IPS DF 6.9 (cell line): Measurements from ENCODE around the gene MOV10L1.

Source experiments
- DNase-seq: peaks from one replicate; pipeline ENCODE4 v3.0.0-alpha.2; 2013; ENCODE audit warnings: low read depth, low spot score
- H3K27ac ChIP-seq: one replicate; pipeline ENCODE4 v1.5.1; 2013; ENCODE audit warnings: low read length, control low read depth
- H3K27me3 ChIP-seq: 2 replicates; pipeline ENCODE4 v1.6.1; 2013; ENCODE audit warnings: mild to moderate bottlenecking, low read length; ENCODE audit not compliant: control insufficient read depth, insufficient read depth
- H3K36me3 ChIP-seq: 2 replicates; pipeline ENCODE4 v1.6.1; 2013; ENCODE audit warnings: low read length; ENCODE audit not compliant: control insufficient read depth, insufficient read depth
- H3K4me1 ChIP-seq: 2 replicates; pipeline ENCODE4 v1.6.1; 2013; ENCODE audit warnings: low read length; ENCODE audit not compliant: control insufficient read depth, insufficient read depth
- H3K4me3 ChIP-seq: 2 replicates; pipeline ENCODE4 v1.5.1; 2013; ENCODE audit warnings: mild to moderate bottlenecking, low read length
- H3K9me3 ChIP-seq: 2 replicates; pipeline ENCODE4 v1.6.1; 2013; ENCODE audit warnings: low read length, inconsistent platforms; ENCODE audit not compliant: control insufficient read depth, insufficient read depth
- WGBS: extraction: QIAGEN DNeasy Blood & Tissue Kit; methylation state at CpG from one replicate; pipeline ENCODE4 v1.1.7; 2013; ENCODE audit warnings: mixed read lengths, missing lambda C conversion rate; ENCODE audit not compliant: insufficient read length, insufficient coverage; 5-methylcytosine and 5-hydroxymethylcytosine counted together

Gene MOV10L1

GRCh38 chr22:50185375-50186087 lies 95.7 kb downstream of the MOV10L1 start, which contains the start of gene TRABD:
TRABD (plus strand) TSS chr22:50185913; CDS start chr22:50193061, 7,148 bp downstream.
- no peaks in the 10 kb centered on the region for H3K27me3 ChIP-seq
- no peaks in the 10 kb centered on the region for H3K9me3 ChIP-seq
- no CpG with 5 or more reads among the region's 90 CpGs for WGBS
- H3K4me3 ChIP-seq: peak within 1 kb of the TSS; percentile 65
- H3K27ac ChIP-seq: no peak within 1 kb of the TSS
- H3K4me1 ChIP-seq: peaks cover 7% of the 10 kb centered on the region
- DNase-seq: peak; percentile 57
- H3K36me3 ChIP-seq: no peaks in the 10 kb centered on the region; the same call in 1 of the 2 replicates

GRCh38 chr22:50186181-50186714 lies 96.4 kb downstream of the MOV10L1 start:
- Histone ChIP-seq H3K9me3 (no peaks in the 10 kb centered on the region), H3K4me3 (peak overlapping the region; percentile 65), H3K27ac (no peak overlapping the region), H3K36me3 (no peaks in the 10 kb centered on the region; the same call in 1 of the 2 replicates), H3K27me3 (no peaks in the 10 kb centered on the region), H3K4me1 (peaks cover 7% of the 10 kb centered on the region)
- no peak for DNase-seq
- WGBS: no CpG with 5 or more reads among the region's 47 CpGs

- Histone ChIP-seq H3K27ac (no peak overlapping the region), H3K36me3 (no peaks in the 10 kb centered on the region; the same call in 1 of the 2 replicates), H3K4me3 (peak overlapping the region; percentile 65; the same call in 1 of the 2 replicates), H3K9me3 (no peaks in the 10 kb centered on the region), H3K27me3 (no peaks in the 10 kb centered on the region), H3K4me1 (peaks cover 7% of the 10 kb centered on the region)
- no CpG with 5 or more reads among the region's 26 CpGs for WGBS
- DNase-seq: no peak
Measured at GRCh38 chr22:50186761-50187523, 97.1 kb downstream of the MOV10L1 start.

GRCh38 chr22:50188356-50188755 lies 98.5 kb downstream of the MOV10L1 start:
- no peak for DNase-seq
- Histone ChIP-seq H3K36me3 (peaks cover 2% of the 10 kb centered on the region; the same call in 1 of the 2 replicates), H3K4me3 (no peak overlapping the region), H3K27me3 (no peaks in the 10 kb centered on the region), H3K4me1 (peaks cover 7% of the 10 kb centered on the region), H3K9me3 (no peaks in the 10 kb centered on the region), H3K27ac (no peak overlapping the region)
- WGBS: no CpG with 5 or more reads among the region's 11 CpGs

GRCh38 chr22:50189184-50189848 lies 99.5 kb downstream of the MOV10L1 start:
- Histone ChIP-seq H3K27me3 (no peaks in the 10 kb centered on the region), H3K9me3 (no peaks in the 10 kb centered on the region), H3K36me3 (peaks cover 12% of the 10 kb centered on the region), H3K27ac (no peak overlapping the region), H3K4me3 (no peak overlapping the region), H3K4me1 (peaks cover 6% of the 10 kb centered on the region; the same call in 1 of the 2 replicates)
- DNase-seq: no peak
- no CpG with 5 or more reads among the region's 20 CpGs for WGBS

- no CpG with 5 or more reads among the region's 4 CpGs for WGBS
Measured at GRCh38 chr22:50189849-50190181, 100.0 kb downstream of the MOV10L1 start.

GRCh38 chr22:50190182-50190940 lies 100.6 kb downstream of the MOV10L1 start:
- no peak for DNase-seq
- Histone ChIP-seq H3K27ac (no peak overlapping the region), H3K4me3 (peak overlapping the region; percentile 9; the same call in 1 of the 2 replicates), H3K36me3 (peaks cover 18% of the 10 kb centered on the region), H3K27me3 (no peaks in the 10 kb centered on the region), H3K4me1 (peaks cover 4% of the 10 kb centered on the region; the same call in 1 of the 2 replicates), H3K9me3 (no peaks in the 10 kb centered on the region)
- WGBS: no CpG with 5 or more reads among the region's 43 CpGs

More at GRCh38 chr22:50189849-50190181, 100.0 kb downstream of the MOV10L1 start:
- Histone ChIP-seq H3K9me3 (no peaks in the 10 kb centered on the region), H3K27ac (no peak overlapping the region), H3K27me3 (no peaks in the 10 kb centered on the region), H3K4me3 (no peak overlapping the region), H3K36me3 (peaks cover 17% of the 10 kb centered on the region), H3K4me1 (peaks cover 4% of the 10 kb centered on the region; the same call in 1 of the 2 replicates)
- no peak for DNase-seq

GRCh38 chr22:50190941-50191741 lies 101.3 kb downstream of the MOV10L1 start:
- no peak overlapping the region for H3K4me3 ChIP-seq
- H3K4me1 ChIP-seq: peaks cover 4% of the 10 kb centered on the region; the same call in 1 of the 2 replicates
- DNase-seq: no peak
- peaks cover 18% of the 10 kb centered on the region for H3K36me3 ChIP-seq
- H3K9me3 ChIP-seq: no peaks in the 10 kb centered on the region
- no peaks in the 10 kb centered on the region for H3K27me3 ChIP-seq
- no peak overlapping the region for H3K27ac ChIP-seq
- WGBS: no CpG with 5 or more reads among the region's 18 CpGs
